HG02763 (cell line): ENCODE measurements around the gene MYL6B.
"Not testable (repeated sequence)": the region's sequence is repeated elsewhere in the genome, so short reads cannot be mapped to it uniquely, and the experiment has no call there.

Source experiments
- ATAC-seq: cut with Tn5 transposase; IDR thresholded peaks from one replicate; pipeline ENCODE4 v1.9.1; 2021; ENCODE audit warnings: mild to moderate bottlenecking, moderate library complexity; ENCODE audit not compliant: unreplicated experiment

Gene MYL6B

DNA sequence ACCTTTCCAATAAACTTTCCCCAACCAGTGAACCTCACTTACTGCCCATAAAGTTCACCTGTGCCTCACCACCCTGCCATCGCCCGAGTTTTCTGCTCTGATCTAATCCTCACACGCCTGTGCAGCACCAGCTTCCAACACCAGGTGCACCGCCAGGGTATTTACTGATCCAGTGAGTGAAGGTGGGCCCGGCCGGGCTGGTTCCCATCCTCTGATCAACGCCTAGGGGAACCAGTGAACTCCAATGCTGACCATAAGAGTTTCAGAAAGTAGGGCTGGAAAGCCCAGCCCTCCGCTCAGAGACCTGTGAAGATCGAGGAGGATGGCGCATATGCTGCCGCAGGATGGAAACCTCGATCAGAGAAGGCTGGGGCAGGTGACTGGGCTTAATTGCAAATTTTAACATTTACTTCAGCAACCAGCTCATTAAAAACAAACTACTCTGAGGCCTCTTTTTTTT is 685 bp upstream of the MYL6B start:
- peak; percentile 30 for ATAC-seq

DNA sequence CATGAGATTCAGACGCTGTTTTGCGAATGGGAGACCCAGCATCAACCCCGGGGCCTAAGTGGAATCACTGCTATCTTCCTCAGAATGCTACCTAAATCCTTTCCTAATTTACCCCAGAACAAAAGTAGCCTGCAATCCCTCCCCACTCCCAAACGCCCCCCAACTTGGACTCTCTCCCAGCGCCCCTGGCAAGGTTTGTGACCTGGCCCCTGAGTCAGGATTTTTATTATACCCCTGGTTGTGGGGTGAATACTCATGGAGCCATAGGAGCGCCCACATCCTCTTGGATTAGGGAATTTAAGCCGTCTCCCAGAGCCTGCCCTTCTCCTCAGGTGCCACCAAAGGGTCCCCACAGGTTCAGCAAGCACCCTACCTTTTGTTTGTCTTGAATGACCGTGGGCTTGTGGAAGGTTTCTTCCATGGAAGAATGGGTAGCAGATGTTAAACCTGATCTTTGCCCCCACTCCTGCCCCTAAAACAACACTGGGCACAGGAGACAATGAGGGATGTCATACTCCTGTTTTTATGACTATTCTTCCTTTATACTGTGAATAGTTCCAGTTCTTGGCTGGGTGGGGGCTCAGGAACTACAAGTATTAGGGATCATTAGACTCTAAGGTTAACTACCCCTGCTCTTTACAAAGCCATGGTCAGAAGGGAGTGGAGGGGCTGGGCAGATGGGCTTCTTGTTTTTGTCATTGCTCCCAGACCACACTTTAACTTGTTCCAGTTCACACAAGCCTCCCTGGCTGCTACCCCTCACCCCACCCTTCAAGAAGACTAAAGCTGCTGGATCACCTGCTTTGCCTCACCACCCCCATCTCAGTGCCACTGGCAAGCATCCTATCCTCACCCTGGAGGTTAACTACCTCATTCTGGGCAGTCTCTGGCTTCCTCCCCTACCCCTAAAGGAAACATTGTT is 630 bp downstream of the MYL6B start:
- ATAC-seq: no peak

DNA sequence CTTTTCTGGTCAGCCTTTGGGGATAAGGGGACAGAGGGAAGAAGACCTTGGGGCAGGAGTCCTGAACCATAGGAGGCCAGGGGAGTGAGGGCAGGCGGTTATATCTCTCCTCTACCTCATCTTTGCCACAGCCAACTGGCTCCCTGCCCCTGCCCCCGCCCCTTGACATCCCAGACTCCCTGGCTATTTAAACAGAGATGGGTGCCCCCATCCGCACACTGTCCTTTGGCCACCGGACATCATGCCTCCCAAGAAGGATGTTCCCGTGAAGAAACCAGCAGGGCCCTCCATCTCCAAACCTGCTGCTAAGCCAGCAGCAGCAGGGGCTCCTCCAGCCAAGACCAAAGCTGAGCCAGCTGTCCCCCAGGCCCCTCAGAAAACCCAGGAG is 1.3 kb downstream of the MYL6B start:
- no peak for ATAC-seq

DNA sequence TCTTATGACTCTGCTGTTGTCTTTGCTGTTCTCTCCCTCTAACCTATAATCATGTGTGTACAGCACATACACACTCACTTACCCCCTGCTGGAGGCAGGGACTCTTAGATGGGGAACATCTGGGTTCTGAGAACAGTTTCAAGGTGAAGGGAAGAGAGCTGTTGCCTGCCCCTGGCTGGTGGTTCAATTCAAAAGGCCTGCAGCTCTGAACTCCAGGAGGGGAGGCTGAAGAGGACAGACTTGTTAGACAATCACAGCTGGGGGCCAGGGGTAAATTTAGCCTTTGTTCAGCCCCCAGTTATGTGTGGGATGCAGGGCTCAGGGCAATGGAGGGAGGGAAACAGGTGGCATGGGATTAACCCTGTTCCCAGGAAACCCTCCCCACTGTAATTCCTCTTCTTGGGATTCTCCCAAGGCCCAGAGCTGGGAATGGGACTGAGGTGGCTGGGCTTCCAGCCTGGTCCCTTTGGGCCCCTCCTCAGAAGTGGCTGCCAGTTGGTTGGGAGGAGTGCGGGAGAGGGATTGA is 1.9 kb downstream of the MYL6B start:
- ATAC-seq: no peak

DNA sequence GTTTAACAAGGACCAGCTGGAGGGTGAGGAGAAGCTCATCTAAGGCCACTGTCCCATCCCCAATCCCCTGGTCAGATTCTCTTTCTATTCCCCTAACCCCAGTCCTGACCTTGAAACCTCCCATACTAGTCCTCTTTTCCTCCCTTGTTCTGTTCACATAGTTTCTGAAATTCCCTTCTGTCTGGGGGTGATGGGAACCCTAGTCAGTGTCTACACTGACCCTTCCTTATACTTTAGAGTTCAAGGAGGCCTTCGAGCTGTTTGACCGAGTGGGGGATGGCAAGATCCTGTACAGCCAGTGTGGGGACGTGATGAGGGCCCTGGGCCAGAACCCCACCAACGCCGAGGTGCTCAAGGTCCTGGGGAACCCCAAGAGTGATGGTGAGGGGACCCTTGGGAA is 2.4 kb downstream of the MYL6B start:
- no peak for ATAC-seq

DNA sequence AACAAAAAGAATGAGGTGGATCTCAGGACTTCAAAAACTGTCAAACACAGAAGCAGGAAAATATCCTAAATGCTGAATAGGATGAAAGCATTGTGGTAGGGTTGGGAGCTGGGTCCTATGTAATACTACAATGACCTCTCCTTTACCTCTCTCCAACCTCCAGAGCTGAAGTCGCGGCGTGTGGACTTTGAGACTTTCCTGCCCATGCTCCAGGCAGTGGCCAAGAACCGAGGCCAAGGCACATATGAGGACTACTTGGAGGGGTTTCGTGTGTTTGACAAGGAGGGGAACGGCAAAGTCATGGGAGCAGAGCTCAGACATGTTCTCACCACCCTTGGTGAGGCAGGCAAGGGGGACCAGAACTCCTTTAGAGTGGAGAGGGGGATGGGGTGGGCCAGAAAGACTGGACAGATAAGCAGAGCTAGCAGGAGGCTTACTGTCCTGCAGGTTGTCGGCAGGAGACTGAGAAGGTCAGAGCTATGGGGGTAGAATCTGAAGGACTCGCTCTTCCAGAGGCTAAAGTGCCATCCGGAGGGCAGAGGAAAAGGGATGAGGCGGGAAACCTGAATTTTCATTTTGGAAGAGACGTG is 3.0 kb downstream of the MYL6B start:
- no peak for ATAC-seq

DNA sequence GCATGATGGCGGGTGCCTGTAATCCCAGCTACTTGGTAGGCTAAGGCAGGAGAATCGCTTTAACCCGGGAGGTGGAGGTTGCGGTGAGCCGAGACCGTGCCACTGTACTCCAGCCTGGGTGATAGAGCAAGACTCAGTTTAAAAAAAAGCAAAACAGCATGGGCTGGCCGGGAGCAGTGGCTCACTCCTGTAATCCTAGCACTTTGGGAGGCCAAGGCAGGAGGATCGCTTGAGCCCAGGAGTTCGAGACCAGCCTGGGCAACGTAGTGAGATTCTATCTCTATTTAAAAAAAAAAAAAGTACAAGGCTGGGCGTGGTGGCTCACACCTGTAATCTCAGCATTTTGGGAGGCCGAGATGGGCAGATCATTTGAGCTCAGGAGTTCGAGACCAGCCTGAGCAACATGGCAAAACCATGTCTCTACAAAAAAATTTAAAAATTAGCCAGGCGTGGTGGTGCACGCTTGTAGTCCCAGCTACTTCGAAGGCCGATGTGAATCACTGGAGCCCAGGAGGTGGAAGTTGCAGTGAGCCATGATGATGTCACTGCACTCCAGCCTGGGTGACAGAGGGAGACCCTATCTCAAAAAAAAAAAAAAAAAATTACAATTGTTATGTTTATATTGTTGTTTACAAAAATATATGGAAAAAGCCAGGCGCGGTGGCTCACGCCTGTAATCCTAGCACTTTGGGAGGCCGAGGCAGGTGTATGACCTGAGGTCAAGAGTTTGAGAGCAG is 4.2 kb downstream of the MYL6B start:
- not testable (repeated sequence) for ATAC-seq

DNA sequence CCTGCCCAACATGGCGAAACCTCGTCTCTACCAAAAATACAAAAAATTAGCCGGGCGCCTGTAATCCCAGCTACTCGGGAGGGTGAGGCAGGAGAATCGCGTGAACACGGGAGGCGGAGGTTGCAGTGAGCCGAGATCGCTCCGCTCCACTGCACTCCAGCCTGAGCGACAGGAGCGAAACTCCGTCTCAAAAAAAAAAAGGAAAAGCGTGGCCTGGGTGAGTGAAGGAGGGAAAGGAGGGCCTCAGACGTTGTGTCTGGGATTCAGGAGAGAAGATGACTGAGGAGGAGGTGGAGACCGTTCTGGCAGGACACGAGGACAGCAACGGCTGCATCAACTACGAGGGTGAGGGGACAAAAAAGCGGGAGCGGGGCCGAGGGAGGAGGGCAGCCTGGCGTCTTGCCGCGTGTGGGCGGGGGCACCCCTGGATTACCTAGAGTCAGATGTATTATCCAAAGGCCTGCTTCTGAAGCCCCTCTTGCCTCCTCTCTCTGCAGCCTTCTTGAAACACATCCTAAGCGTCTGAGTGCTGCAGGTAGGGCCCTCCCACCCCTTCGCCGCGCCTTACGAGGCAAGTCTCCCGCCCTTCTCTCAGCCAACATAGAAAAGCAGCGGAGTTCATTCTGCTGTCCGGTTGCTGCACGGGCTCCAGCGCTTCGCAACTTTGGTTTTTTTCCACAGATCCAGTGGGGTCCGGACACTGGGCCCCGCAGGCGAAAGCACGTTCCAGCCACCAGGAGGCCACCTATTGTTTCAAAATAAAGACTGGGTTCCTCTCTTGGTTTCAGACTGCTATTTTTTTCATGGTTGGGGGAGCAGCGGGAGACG is 5.0 kb downstream of the MYL6B start:
- ATAC-seq: peak; percentile 28

DNA sequence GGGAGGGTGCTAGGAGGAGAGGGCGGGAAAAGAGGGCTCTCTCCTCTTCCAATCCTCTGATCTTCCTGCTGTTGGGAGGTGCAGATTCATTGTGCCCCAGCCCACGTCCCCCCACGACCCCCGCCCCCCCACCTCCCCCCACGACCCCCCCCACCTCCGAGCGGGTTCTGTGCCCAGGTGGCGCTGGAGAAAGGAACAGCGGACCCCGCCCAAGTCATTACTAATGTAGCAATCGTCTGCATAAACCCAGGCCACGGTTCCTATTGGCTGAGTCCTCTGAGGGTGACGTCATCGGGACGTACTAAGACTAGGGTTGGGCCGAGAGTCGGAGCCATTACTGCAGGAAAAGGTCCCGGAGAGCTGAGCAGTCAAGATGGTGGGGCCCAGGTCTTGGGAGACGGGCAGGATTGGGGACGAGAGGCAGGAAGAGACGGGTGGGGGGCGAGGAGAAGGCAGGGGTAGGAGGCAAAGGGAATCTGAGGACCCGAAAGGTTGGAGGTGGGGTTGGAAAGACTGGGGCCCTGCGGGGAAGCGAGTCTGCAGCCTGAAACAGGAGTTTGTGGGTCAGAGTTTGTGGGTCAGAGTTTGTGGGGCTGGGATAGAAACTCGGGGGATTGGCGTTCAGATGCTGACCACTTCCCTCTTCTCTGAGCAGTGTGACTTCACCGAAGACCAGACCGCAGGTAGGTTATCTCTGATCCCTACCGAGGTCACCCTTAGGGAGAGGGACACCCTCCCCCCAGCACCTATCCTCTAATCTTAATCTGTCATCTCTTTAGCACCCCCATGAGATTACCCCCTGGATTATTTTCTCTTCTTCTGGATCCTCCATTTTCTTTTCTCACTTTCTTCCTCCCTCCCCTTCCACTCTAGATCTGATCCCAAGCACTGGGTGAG is 5.9 kb downstream of the MYL6B start, which contains the start of gene MYL6:
TSS of gene MYL6 (plus strand) at position 331 of the 897 bp plus-strand sequence. CDS start at position 374, 43 bp downstream.
- peak; percentile 68 for ATAC-seq

DNA sequence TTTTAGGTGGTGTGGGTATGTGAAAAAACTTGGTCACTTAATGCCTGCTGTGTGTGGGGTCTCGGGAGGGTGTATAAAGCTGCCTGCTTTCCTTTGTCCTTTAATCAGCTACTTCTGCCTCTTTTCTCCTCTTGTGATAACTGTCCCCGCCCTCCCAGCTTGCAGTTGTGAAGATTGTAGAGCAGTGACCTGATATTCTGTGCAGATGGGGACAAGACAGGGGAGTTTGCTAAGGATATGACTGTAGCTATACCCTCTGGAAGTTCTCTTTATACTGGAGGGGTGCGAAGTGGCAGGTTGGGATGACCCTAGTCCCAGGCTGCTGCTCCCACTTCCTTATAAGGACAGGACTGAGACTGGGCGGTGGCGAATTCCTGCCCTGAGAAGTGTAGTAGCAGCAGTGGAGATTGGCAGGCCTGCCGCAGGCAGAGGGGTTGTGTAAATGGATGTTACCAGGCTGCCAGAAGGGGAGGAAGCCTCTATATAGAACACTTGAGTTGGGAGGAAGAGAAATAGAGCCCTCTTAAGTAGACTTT is 6.6 kb downstream of the MYL6B start:
- ATAC-seq: no peak

DNA sequence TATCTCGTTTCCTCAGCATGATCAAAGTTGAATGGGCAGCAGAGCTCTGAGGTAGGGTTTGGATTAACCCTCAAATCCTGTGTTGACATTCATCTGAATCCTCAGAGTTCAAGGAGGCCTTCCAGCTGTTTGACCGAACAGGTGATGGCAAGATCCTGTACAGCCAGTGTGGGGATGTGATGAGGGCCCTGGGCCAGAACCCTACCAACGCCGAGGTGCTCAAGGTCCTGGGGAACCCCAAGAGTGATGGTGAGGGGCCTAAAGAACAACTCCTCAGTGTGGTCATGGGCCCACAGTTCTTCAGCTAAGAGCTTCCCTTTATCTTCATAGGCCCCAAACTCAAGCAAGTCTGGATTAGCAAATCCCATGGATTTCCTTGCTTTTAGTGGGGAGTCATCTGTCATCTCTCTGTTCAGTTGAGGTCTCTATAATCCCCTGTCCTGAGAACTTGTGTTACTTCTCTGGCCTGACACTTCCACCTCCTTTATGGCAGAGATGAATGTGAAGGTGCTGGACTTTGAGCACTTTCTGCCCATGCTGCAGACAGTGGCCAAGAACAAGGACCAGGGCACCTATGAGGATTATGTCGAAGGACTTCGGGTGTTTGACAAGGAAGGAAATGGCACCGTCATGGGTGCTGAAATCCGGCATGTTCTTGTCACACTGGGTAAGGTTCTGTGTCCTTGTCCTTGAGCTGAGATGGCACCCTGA is 7.2 kb downstream of the MYL6B start:
- no peak for ATAC-seq

DNA sequence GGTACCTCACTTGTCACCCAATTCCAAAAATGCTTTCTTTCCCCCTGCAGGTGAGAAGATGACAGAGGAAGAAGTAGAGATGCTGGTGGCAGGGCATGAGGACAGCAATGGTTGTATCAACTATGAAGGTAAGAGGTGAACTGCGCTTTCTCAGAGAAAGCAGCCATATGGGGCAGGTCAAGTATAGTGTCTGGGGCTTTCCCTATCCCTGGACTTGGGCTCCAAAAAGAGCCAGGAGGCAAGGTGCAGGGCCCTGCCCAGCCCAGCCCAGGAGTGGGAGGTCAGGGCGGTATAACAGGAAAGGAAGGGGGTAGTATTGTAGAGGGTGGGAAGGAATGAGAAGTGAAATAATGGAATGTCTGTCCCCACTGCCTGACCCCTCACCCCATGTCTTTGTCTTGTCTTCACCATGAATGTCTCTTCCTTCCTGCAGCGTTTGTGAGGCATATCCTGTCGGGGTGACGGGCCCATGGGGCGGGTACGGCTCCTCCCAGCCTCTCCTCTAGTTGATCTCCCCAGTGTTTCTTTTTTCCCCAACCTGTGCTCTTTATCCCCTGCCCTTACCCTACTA is 7.9 kb downstream of the MYL6B start:
- ATAC-seq: no peak

DNA sequence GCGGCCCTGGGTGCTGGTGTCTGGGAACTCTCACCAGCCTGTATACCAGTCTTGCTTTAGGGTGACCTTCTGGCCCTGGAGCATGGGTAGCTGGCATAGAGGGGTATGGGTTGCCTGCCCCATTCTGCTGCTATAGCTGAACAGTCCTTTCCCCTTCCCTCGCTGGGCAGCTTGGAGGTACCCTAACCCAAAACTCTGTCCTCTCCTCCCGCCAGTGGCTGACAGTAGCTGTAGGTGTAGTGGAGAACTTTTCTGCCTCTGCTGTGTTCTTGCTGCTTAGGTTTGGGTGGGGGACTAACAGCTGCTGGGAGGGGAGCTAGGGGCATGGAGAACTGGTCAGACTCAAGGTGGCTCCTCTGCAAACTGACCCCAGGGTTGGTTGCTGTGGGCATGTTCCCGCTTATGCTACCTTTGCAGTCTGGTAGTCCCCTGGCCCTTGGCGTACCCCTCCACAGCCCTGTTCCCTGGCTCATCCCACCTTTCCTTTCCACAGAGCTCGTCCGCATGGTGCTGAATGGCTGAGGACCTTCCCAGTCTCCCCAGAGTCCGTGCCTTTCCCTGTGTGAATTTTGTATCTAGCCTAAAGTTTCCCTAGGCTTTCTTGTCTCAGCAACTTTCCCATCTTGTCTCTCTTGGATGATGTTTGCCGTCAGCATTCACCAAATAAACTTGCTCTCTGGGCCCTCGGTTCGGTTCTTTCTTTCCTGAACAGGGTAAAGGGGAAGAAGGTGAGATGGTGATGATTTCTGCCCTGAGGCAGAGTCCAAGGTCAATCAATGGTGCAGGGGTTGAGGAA is 8.7 kb downstream of the MYL6B start:
- no peak for ATAC-seq

DNA sequence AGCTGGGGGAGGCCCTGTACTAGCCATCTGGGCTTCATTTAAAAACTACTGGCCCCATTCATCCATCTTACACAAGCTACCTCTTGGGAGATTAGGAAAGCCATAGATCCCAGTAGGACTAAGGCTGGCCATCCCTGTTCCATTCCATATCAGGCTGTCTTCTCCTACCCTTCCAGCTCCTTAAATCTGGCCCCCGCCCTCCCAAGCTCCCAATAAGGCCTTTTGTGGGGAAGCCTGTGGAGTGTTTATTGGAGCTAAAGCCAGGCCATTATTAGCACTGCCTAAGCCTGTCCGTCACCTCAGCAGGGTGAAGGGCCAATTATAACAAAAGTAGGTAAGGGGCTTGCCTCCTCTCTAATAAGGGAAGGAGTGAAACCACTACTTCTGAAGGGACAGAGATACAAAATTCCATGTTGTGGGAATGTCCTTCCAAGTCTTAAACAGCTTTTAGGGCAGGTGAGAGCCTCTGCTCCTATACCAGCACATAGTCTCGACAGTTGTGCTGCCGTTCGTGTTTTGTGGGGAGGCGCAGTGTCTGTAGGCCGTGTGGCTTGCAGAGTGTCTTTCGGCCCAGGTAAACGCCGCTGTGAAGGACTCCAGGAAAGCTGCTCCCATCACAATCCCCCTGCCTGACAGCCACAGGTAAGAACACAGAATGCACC is 9.4 kb downstream of the MYL6B start:
- no peak for ATAC-seq

DNA sequence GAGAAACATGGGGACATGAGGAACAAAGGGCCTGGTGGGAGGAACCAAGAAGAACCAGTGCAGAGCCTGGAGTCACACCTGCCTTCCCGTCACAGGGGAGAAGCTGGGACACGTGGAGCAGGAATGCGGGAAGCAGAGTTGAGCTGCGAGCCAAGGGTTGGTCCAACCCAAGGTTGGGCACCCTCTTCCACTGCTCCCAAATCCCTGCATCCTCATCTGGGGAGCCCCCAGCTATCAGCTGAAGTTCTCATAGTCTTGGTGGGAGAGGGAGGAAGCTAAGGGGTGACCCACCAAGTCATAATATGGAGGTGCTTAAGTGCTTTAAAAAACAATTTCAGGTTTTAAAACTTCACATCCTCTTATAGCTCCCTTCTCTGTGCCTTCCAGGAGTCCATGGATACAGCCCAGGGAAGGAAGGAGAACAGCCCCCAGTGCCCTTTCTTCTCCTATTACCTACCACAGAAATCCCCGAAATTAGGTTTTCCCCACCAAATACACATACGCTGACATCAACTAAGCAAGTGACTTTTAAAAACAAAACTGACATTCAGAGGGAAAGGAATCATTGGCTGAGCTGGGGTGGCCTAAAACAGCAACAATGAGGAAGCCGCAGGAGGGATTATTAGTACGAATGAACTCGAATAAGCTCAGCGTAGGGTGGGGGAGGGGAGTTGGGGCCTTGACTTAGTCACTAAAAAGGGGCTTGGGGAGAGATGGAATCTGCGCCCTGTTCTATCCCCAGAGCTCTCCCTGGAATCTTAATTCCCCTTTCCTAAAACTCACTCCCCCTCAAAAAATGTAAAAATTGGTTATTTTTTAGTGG is 10.3 kb downstream of the MYL6B start:
- no peak for ATAC-seq
